ENCODE data around the gene HMCES.

DNA sequence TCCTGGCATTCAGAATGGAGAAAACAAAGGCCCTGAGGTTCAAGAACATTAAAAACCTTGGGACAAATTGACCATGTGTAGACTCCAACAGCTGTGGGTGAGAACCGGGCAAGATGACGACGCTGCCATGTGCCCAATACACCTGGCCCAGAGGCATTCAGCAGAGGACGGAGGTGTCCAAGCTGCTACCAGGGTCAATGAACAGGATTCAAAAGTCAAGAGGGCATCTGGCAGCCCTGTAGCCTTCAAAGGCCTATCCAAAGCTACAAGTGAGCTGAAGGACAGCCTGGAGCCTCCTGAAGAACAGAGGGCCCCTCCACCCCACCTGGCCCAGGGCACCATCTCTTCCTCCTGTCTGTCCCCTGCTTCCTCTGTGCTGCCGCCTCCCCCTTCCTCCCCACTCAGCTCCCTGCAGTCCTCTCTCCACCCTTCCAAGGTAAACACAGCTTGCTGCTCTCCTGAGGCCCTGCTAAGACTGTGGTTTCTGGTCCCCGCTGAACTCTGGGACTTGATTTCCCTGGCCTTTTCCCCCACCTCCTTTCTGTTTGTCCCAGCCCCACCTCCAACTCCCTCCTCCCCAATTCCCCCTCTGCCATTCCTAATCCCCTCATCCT is 57.5 kb downstream of the HMCES start:
- TF ChIP-seq CTCF (IDR thresholded peaks at IDR 0.05; ENCODE audit: low read depth, low read length, missing input control) (no peak), TAF1 (conservative IDR thresholded peaks at IDR 0.05) (no peak), MAX (IDR thresholded peaks at IDR 0.05) (no peak), RXRA (IDR thresholded peaks at IDR 0.05) (peak; percentile 28 to 44), JUND (IDR thresholded peaks at IDR 0.05) (no peak), REST (IDR thresholded peaks at IDR 0.05) (no peak), FOXA1 (IDR thresholded peaks at IDR 0.05) (no peak), SP1 (IDR thresholded peaks at IDR 0.05) (no peak), GABPA (IDR thresholded peaks at IDR 0.05 in 1 of 2, conservative IDR thresholded peaks at IDR 0.05 in 1 of 2) (no peak)
- TF ChIP-seq, protein P1, sequence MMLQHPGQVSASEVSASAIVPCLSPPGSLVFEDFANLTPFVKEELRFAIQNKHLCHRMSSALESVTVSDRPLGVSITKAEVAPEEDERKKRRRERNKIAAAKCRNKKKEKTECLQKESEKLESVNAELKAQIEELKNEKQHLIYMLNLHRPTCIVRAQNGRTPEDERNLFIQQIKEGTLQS (IDR thresholded peaks at IDR 0.05): no peak
